Vagina (tissue), 2 donors: Measurements from ENCODE around the gene S100A12.

Source experiments
- CTCF ChIP-seq, 3 experiments: fragments of 450-650 bp in 2 of 3; fragments of 200-600 bp in 1 of 3; sonication (generic) in 1 of 3; IDR thresholded peaks; one replicate each; pipeline ENCODE4 v1.5.1; 2017 to 2019; ENCODE audit warnings: antibody characterized with exemption in 3 of 3, mild to moderate bottlenecking in 2 of 3, moderate library complexity in 2 of 3
- POLR2A ChIP-seq, 2 donors: fragments of 450-650 bp; IDR thresholded peaks; one replicate each; pipeline ENCODE4 v1.6.1; 2017; ENCODE audit warnings: antibody characterized with exemption in 2 of 2, mild to moderate bottlenecking in 2 of 2, moderate library complexity in 2 of 2

- TF ChIP-seq CTCF (IDR thresholded peaks at IDR 0.05) (no peak), POLR2A (IDR thresholded peaks at IDR 0.05) (no peak)
These were observed 16.8 kb upstream of the S100A12 start for GRCh38 chr1:153392258-153392657.
